HG02870 (cell line): ENCODE data around the gene TBC1D22A.

Source experiments
- ATAC-seq: cut with Tn5 transposase; IDR thresholded peaks from one replicate; pipeline ENCODE4 v1.9.1; 2021; ENCODE audit warnings: mild to moderate bottlenecking, moderate library complexity; ENCODE audit not compliant: unreplicated experiment

The TBC1D22A gene

DNA sequence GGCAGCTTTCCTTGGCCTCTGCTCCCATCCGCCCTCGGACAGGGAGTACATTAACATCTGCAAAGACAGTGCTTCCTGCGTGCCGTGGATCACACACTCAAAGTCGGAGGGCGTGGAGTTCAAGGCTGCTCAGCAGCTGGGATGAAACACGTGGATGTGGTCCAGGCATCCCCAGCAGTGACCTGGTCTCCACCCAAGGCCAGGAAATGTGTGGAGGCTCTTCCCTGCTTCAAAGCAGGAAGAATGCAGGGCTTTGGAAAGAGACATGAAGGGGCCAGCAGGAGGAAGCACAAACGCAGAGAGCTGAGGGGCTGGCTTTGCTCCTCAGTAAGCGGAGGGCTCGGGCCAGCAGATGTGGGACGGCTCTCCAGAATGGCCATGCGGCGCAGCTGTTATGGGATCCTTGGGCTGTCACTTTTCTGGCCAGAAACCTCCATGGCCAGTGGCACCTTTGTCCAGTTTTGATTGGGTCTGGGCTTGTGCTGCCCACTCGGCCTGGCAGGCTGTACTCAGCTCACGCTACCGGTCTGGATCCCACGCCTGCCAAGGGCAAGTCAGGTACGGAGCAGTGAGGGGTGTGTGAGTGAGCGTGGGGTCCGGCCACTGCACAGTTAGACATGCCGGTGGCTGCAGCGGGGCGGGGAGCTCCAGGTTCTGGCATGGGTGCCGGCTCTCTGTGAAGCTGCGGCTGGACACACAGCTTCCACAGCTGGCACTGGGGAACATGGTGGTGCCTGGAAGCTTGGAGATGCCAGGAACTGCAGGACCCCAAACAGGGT is 438.0 kb downstream of the TBC1D22A start:
- no peak for ATAC-seq

DNA sequence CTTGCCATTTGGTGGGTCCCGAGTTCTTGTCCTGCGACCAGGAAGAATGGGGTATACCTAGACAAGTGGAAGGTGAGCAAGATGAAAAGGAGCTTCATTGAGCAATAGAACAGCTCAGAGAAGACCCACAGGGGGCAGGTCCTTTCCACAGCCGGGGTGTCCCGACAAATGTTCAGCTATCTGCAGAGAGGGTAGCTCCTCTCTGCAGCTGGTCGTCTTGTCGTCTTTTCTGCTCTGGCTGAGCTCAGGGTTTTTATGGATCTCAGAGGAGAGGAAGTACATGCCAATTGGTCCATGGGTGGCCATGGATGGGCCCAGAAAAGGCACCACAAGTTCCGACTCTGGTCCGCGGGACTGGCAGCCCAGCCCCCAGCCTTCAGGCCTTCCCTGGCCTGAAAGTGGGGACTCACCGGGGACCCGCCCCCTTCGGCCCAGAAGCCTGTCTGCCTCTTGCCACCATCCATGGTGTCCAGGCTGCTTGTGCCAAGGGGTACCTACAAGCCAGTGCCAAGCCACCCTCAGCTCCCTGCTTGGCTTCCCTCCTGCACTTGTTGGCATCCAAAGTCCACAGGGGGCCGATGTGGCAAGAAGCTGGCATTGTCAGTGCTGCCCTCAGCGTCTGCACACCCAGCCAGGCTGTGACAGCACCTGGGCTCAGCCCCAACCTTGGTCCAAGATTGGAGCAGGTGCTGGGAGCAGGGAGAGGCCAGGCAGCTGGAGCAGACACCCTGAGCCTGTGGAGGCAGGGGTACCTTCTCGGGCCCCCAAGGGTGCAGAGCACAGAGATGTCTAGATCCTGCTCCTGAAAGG is 438.9 kb downstream of the TBC1D22A start:
- no peak for ATAC-seq

DNA sequence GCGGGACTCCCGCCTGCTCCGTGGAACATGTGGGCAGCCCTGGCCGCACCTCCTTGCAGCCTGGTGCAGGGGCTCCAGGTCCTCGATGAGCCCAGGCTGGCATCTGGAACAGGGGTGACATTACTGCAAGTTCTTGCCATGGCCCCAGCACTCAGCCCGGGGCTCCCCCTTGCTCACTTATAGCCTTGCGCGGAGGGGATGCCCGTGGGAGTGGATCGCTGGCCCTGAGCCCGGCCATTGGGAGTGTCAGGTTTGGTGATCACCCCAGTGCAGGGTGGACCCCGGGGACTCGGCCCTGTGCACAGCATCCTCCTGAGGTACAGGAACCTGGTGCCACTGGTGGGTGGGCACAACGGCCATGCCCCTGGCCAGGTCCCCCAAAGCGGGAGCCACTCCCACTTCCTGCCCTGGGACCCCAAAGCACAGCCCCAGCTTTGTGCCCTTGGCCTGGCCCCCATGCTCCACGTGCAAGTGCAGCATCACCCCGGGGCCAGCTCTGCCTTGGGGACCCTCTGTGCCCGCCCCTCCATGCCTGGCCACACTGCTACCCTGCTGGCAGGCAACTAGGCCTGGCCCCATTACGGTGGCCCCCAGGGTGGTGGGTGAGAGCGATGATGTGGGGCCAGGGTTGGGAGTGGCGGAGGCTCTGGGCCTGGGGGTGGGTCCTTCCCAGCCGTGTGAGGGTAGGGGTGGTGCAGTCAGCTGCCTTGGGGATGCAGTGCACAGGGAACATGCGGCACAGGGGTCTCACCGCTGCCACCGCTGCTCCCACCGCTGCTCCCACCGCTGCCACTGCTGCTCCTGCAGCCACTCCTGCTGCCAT is 439.8 kb downstream of the TBC1D22A start:
- no peak for ATAC-seq

DNA sequence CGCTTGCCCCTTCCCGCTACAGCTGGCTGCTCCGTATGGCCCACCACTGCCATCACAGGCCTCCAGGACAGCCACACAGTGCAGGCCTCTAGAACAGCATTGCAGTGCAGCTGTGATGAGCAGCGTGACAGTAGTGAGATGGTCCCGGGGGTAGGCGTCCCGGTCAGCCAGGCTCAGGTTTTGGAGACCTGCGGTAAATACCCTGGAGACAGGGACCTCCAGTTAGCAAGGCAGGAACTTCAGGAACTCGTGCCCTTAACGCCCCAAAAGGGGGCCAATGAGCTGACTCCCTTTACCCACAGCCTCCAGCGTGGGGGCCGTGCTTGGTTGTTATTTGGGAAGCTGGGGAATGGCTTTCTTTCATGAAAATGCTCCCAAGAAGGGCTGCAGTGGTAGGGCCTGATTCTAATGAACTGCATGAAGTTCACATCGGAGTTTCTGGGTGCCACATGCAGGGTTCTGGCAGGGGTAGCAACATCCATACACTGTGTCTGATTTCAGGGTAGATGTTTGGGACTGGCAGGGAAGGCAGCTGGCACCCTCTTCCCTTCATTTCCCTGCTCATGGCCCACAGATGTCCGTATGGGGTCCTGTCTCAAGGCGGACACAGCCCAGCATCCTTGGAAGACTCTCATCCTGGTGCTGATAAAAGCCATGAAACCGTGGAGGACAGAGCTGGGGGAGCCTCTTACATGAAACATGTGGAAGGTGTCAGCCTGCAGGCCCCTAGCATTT is 440.5 kb downstream of the TBC1D22A start:
- ATAC-seq: no peak

DNA sequence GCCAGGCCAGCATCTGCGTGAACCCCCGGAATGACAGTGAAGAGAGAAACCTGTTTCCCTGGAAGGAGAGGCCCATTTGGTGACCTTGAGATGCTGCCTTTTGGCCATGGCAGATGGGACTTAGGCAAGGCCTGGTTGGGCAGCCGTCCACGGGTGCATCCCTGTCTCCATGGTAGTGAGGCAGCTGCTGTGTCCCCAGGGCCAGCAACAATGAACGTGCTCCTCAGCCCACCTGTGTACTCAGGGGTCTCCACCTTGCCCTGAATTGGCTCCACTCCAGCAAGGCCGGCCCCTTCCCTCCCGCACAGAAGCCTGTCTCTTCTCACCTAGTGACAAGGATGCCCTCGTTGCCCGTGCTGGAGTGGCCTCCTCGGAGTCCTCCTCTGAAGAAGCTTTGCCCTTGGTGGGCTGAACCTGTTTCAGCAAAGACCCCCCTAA is 441.1 kb downstream of the TBC1D22A start:
- no peak for ATAC-seq

DNA sequence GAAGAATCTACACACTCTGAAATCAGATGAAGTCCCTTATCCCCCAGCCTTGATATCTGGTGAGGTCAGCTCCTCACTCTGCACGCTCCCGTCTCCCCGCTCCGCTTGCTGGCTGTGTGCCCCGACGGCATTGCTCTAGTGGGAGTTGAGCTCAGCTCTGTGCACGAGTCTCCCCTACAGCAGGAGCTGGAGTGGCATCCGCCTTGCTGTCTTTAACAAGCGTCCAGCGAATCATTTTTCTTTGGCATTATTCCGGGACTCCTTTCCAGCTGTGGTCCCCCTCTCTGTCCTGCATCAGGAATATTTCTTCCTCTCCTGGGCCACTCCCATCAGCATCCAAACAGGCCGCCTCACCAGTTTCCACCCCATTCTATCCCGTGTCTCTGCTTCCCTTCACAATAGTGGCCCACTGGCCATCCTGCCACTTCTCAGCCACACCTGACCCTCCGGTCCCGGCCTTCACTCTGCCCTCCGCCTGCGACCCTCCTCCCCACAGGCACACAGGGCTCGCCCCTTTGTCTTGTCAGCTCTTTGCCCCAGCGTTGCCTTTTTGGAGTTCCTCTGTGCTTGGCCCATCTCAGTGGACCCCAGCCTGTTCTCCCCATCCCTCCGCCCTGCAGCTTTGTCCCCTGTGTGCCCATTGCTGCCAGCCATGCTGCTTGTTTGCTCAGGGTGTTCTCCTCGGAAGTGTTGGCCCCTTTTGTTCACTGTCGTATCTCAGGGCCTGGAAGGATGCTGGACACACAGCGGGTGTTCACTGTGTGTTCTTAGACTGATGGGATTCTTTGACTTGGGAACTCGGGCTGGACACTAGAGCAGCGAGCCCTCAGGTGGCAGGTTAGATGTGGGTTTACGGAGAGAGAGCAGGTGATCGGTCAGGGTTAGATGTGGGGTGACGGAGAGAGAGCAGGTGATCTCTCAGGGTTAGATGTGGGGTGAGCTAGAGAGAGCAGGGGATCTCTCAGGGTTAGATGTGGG is 441.8 kb downstream of the TBC1D22A start:
- ATAC-seq: no peak

DNA sequence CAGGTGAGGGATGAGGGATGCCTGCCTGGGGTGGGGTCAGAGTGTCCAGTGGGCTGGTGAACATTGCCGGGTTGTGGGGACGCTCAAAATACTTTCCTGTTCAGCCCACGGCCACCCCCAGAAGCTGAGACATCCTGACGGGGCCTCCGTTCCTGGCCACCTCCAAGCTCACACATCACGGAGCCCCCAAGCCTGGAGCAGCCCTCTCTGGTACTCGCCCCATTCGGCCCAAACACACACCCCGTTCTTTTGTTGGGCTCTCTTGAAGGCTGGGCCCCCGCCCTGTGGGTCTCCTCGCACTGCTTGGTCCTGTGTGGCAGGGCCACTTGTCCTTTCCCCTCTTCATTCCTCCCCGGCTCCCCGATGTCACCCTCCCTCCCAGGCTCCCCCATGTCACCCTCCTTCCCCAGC is 442.6 kb downstream of the TBC1D22A start:
- ATAC-seq: no peak

DNA sequence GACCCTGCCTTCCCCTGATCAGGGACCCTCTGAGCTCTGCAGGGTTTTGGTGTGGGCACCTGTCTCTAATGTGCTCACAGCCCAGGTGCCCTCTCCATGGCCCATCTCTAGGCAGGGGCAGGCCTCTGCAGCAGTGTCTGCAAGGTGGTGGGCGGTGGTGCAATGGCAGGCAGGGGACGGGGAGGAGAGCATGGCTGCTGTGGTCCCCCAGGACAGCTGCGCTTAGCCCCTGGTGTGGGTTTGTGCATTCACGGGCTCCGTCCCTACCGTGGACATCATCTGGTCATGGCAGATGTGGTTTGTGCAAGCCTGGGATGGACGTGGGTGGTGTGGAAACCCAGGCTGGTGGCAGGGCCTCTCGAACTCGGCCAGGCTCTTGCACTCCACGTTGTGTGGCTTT is 443.1 kb downstream of the TBC1D22A start:
- no peak for ATAC-seq

DNA sequence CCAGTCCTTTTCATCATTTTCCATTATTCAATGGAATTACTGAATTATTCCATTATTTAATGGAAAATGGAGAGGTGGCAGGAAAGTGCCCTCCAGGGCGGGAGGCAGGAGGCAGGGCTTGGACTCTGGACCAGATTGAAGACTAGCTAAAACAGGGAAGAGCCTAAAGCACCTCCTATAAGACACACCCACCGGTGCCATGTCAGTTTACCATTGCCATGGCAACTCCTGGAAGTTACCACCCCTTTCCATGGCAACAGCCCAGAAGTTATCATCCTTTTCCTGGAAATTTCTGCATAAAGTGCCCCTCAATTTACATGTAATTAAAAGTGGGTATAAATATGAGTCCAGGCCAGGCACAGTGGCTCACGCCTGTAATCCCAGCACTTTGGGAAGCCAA is 443.7 kb downstream of the TBC1D22A start:
- no peak for ATAC-seq

DNA sequence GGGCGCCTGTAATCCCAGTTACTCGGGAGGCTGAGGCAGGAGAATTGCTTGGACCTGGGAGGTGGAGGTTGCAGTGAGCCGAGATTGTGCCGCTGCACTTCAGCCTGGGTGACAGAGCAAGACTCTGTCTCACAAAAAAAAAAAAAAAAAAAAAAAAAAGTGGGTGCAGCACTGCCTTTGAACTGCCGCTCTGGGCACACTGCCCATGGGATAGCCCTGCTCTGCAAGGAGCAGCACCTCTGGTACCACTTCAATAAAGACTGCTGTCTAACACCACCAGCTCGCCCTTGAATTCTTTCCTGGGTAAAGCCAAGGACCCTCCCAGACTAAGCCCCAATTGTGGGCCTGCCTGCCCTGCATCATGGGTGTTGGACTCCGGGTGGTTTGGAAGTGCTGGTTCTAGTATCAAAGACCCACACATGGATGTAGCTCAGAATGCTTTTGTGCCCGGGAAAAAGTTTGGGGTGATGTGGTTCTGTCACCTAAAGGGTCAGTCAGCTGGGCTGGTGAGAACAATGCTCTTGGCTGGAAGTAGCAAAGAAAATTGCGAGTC is 444.3 kb downstream of the TBC1D22A start:
- ATAC-seq: no peak

DNA sequence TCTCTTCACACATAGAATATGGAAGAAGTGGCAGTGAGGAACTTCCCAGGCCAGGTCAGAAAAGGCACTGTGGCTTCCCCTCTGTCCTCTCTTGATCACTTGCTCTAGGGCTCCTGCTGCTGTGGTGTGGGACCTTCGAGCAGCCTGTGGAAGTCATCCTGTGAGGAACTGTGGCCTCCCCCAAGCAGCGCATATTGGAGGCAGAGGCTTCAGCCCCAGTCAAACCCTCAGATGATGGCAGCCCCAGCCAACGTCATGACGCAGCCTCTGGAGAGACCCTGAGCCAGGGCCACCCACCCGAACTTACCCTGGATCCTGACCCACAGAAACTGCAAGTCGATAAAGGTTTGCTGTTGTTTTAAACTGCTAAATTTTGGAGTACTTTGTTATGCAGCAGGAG is 444.9 kb downstream of the TBC1D22A start:
- no peak for ATAC-seq

DNA sequence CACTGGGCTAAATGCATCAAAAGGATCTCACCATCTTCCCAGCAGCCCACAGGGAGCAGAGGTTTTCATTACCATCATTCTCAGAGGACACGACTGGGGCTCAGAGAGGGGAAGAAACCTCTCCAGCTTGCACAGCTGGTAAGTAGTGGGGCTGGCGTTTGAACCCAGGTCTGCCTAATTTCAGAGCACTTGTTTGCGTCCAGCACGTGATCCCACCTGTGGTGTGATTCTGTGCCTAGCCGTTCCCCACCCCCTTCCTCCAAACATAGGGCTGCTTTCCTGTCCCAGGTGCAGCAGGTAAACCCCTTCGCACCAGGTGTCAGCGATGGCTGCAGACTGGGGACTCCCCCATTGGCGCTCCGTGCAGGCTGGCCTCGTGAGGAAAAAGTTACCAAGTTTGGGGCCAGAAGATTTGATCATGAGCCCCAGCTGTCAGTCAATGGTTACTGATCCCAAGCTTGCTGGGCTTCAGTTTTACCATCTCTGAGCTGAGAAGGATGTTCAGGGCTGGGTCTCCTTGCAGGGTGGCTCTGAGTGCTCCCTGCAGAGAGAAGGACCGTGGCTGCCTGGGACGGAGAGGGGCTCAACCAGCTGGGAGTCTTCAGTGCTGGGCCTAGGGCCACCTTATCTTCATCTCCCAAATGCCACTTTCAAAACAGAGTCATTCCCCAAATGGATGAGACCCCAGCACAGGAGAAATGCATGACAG is 445.6 kb downstream of the TBC1D22A start:
- no peak for ATAC-seq

DNA sequence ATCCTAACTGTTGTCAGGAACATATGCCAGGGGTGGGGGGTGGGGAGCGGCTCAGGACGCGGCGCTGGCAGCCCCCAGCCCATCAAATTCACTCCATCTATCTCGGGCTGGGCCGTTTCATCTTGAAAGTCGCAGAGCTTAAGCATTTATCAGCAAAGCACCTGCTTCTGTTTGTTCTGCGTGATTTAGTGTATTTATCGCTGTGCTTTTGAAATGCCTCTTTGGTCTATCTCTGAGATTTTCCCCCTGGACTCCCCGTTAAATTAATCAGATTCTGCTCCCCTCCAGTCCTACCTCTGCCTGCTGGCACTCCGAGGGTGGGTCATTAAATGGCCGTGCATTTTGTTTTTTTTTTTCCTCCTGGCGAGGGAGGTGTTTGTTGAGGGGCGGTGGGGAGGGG is 446.2 kb downstream of the TBC1D22A start:
- ATAC-seq: no peak

DNA sequence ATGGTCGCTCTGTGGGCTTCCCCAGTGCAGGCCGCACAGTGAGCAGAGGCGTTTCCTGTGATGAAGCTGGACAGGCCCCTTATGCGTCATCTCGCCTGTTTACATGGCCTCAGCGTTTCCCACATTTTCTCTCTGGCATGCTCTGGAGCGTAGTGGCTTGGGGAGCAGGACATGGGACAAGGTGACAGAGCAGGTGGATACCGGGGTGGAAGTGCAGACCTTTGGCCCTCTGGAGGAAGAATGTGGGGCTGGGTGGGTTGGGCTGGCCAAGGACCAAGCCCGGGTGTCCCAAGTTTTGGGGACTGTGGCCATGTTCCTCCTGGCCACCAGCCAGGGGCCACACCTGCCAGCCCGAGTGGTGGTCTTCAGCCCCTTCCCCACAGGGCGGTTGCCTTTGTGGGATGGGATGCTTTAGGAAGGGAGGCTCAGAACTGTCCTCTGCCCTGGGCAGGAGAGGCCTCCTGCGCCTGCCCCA is 446.6 kb downstream of the TBC1D22A start:
- ATAC-seq: no peak

DNA sequence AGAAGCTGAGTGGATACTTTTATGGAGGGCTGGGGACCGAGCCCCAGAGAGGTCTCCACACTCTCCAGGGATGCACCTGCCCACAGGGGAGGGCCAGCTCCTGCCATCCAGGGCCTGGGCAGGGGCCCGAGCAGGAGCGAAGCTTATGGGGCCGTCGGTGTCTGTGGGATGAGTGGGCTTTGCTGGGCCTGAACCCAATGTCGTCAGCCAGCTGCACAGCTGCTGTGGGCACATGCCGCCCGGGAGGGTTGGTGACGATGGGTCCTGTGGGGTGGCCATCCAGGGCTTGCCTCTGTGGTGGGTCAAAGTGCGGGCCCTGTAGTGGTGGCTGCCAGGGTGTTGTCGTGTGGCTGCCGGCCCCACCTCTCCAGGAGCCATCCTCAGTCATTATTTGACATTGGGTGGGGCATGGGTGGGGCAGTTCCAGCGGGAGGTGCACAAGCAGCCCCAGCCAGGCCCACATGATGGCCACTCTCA is 447.1 kb downstream of the TBC1D22A start:
- ATAC-seq: no peak

DNA sequence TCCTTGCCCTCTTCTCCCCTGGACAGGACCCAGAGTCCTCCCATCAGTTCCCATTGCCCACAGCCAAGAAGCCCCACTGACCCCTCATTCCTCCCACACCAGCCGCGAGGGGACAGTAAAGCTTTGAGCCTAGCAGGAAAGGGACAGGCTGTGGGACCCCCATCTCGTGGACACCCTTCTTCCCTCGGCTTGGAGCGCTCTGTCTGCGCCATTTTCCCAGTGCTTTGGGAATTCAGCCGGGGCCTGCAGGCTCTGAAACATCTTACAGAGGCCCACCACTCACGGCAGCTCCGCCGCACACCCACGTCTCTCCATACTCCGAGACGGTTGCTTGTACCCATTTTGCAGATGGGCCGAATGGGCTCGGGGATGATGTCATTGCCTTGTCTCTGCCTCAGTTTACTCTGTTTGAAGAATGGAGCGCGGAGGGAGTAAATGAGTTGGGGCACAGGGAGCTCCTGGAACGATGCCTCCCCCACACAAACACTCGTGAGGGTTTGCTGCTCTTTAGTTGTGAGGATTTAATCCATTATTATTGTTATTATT is 447.7 kb downstream of the TBC1D22A start:
- ATAC-seq: no peak

DNA sequence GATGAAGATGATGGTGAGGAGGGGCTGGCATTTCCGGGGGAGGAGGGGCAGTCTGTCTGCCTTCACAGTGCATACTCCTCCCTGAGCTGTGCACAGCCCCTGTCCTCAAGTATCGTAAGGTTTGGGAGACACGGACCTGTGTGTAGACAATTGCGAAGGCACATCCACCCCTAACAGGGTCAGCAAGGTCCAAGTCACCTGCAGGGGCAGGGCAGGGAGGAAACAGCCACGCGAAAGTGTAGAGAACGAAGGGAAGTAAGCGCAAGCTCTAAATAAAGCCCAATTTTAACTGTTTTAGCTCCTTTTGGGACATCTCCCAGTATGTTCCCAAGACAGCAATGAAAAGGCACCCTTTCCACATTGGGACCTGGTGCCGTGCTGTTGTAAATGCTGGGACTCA is 448.2 kb downstream of the TBC1D22A start:
- no peak for ATAC-seq
